HG03066 (cell line): ENCODE measurements around the gene FAM174A.
"Not testable (repeated sequence)": the region's sequence is repeated elsewhere in the genome, so short reads cannot be mapped to it uniquely, and the experiment has no call there.

Experiments
- ATAC-seq: cut with Tn5 transposase; IDR thresholded peaks from one replicate; pipeline ENCODE4 v1.9.1; 2021; ENCODE audit warnings: low read depth; ENCODE audit not compliant: unreplicated experiment

The FAM174A gene

DNA sequence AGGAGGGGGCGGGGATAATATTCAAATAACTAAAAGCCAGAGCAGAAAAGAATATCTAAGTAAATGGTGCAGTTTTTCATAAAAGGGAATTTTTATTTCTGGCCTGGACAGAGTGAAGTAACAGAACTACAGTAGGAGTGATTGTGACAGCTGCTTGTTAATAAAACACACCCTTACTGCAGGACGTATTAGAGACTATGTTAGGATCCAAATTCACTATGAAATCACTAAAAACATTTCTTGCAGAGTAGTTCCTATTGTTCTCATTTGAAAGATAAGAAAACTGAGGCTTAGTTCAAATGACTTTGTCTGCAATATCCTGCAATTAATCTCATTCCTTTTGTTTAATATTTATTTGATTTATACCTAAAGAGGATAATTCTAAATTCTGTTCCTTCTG, 39.5 kb downstream of the FAM174A start:
- no peak for ATAC-seq

GRCh38 chr5:100575815-100576214, 40.6 kb downstream of the FAM174A start:
- no peak for ATAC-seq

DNA sequence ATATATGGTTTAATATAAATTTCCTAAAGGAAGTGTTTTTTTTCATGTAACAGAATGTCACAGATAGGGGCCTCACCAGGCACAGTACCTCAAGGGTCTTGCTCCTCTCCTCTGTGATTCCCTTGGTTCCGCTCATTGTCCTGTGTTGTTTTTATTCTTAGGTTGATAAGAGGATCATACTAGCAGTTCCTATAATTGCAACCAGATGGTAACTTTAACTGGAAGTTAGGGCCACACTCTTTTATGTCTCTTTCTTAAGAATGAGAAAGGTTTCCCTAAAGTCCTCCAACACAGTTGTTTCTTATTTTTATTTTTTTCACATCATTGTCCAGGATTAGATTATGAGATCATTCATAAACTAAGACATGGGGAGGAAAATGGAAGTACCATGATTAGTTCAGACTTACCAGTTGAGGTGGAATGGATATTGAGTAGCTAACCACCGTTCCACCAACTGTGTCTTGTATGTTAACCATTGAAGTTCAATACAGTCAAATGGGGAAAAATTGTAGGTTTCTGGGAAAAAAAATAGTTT, 41.1 kb downstream of the FAM174A start:
- no peak for ATAC-seq

DNA sequence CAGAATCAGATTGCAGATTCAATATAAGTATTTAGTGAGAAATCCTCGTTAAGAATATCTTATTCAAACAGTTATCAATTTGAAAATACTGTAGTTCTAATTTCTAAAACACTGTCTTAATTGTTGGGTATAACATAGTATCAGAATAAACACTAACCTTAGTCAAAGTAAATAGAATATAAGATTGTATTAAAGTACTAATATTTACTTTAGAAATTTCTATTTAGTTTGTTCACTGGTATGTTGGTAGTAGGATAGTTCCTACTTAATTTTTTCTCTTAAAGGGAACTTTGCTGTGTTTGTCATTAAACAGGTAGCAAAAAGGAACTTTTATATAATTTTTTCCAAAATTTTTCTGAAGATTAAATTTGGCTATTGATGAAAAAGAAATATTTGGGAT, 42.3 kb downstream of the FAM174A start:
- no peak for ATAC-seq

- peak; percentile 97 for ATAC-seq
These were observed 48.9 kb downstream of the FAM174A start for GRCh38 chr5:100584069-100584468.

GRCh38 chr5:100584889-100585288, 49.7 kb downstream of the FAM174A start:
- no peak for ATAC-seq

- no peak for ATAC-seq
These were observed 55.7 kb downstream of the FAM174A start for GRCh38 chr5:100590867-100591266.

DNA sequence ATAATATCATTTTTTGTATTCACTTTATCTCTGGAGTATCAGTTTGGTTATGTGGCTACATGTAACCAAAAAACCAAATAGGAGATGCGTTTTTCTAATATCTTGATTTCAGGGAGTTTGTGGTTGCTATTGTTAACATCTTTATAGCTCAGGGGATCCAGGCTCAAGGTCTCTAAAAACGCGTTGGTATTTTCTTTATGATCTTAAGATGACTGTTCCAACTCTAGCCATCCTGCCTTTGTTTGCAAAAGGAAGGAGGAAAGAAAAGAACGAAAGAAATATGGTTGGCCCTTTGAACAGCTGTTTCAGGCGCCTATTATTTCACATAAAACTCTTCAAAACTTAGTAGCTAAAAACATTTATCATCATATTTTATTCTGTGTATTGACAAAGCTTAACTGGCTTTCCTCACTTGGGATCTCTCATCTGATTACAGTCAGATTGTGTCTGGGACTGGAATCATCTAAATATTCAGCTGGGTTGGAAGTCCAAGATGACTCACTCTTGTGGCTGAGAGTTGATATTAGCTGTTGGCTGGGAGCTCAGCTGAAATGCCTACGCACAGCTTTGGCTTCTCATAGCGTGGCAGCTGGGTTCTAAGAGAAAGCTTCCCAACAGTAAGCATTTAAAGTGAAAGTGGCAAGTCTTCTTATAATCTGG, 60.1 kb downstream of the FAM174A start:
- no peak for ATAC-seq

- no peak for ATAC-seq
These were observed 60.6 kb downstream of the FAM174A start for GRCh38 chr5:100595812-100596173.

- no peak for ATAC-seq
These were observed 63.3 kb downstream of the FAM174A start for GRCh38 chr5:100598446-100598845.

- no peak for ATAC-seq
These were observed 65.3 kb downstream of the FAM174A start for GRCh38 chr5:100600298-100600994.

GRCh38 chr5:100603141-100603540, 68.0 kb downstream of the FAM174A start:
- no peak for ATAC-seq

DNA sequence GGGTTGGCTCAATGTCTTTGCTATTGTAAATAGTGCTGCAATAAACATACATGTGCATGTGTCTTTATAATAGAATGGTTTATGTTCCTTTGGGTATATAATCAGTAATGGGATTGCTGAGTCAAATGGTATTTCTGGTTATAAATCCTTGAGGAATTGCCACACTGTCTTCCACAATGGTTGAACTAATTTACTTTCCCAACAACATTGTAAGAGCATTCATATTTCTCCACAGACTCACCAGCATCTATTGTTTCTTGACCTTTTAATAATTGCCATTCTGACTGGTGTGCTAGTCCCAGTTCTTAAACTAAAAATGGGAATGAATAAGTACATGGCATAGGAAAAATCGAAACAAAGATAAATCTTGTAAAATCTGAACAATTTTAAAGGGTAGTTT, 68.8 kb downstream of the FAM174A start:
- ATAC-seq, result not testable (repeated sequence)

DNA sequence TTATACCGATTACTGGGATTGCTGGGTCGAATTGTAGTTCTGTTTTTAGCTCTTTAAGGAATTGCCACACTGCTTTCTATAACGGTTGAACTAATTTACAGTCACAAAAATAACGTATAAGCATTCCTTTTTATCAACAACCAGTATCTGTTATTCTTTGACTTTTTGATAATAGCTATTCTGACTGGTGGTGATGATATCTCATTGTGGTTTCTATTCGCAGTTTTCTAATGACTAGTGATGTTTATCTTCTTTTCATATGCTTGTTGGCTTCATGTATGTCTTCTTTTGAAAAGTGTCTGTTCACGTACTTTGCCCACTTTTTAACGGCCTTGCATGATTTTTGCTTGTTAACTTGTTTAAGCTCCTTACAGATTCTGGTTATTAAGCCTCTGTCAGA, 74.4 kb downstream of the FAM174A start:
- no peak for ATAC-seq

GRCh38 chr5:100614308-100614707, 79.1 kb downstream of the FAM174A start:
- ATAC-seq, result no peak

DNA sequence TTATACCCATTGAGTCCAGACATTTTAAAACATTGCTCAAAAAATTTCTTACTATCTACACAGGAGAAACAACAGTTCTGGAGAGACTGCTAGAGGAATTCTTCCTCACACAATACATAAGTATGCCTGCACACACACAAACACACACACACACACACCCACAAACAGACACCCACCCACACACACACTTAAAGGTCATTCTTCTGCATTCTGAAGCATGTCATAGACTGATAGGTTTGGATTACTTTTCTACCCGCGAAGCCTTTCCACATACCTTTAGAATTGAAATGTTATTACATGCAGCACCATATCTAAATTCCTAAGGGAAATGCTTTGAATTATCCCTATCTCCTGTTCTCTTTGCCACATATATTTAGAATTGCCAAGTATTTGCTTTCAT, 80.2 kb downstream of the FAM174A start:
- ATAC-seq, result no peak

- no peak for ATAC-seq
These were observed 81.1 kb downstream of the FAM174A start for GRCh38 chr5:100616291-100616690.

DNA sequence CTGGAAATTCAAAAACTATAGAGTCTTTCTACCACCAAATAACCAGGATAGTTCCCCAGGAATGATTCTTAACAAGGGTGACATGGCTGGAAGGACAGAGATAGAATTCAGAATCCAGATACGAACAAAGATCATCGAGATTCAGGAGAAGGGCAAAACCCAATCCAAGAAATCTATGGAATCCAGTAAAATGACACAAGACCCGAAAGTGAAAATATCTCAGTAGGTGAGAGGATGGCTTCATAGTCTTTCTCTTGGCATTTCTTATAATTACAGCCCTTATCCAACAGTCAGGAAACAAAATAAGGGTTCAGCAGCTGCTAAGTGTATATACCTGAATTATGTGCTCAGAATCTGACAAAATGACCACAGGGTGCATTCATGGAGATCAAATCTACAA, 81.8 kb downstream of the FAM174A start:
- ATAC-seq, result no peak

DNA sequence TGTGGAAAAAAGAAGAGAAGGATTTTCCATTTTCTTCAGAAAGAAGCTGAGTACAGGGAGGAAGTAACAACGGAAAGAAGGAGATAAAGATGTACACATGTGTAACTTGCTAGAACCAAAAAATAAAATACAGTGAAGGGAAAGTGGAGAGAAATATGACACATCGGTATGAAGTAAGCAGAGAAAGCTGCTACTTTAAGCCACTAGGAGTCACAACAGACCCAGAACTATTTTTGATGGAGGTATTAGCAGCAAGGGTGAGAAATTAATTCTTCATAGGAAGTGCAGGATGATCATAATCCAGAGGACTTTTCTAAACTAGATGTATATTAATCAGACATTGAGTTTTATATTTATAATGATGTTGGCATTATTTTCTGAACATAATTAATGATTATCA, 88.5 kb downstream of the FAM174A start:
- peak; percentile 81 for ATAC-seq

DNA sequence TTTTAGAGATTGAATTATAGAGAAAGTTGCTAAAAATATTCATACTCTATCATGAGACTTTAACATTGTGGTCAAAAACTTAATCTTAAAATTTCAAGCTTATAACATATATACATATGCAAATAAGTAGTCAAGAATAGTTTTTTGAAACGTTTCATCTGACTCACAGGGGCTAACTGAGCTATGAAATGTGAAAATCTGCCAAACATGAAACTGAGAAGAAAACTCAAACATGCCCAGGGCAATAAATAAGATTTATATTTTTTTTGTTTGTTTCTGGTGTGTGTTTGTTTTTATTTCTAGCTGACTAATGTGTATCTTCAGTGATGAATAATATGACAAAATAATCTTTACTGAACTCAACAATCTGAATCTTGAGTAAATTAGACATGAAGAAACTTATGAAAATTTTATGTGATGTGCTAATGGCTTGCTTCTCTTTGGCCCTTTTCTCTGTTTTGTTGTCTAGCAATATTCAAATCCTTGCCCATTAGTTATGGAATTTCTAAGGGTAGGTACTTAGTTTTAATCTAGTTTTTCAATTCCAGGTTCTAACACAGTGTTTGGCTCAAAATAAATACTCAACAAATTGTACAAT, 99.9 kb downstream of the FAM174A start:
- ATAC-seq, result peak; percentile 69
